Right lobe of liver (tissue), 6 donors: Measurements from ENCODE around the gene HS6ST3. TPM values are rescaled to one million over a fixed set of nuclear protein-coding genes. Genes with fewer than 3 reads are reported as not detected.

ENCODE experiments used
- ATAC-seq, 4 donors: fragments of 200-7000 bp; cut with Tn5 transposase; one replicate each; pipeline ENCODE4 v1.9.1; 2020; ENCODE audit warnings: mild to moderate bottlenecking in 4 of 4, moderate library complexity in 4 of 4
- DNase-seq, 3 donors: peaks; one replicate each; pipeline ENCODE4 v3.0.0-alpha.2; 2020
- H3K27ac ChIP-seq, 3 donors: fragments of 200-600 bp; one replicate each; pipeline ENCODE4 v1.8.0; 2022
- H3K27me3 ChIP-seq, 2 donors: fragments of 200-600 bp; one replicate each; pipeline ENCODE4 v1.8.0; 2022
- H3K36me3 ChIP-seq, 4 donors: fragments of 200-600 bp; sonication (generic) in 1 of 4; one replicate each; pipeline versions ENCODE4 v1.5.1 to v1.8.0; 2017 to 2022; ENCODE audit warnings: control low read depth in 1 of 4
- H3K4me1 ChIP-seq, 4 donors: fragments of 200-600 bp; sonication (generic) in 1 of 4; one replicate each; pipeline versions ENCODE4 v1.5.1 to v1.8.0; 2017 to 2022; ENCODE audit warnings: control low read depth in 1 of 4
- H3K4me3 ChIP-seq, 3 donors: fragments of 200-600 bp; one replicate each; pipeline ENCODE4 v1.8.0; 2022
- H3K9me3 ChIP-seq, 4 donors: fragments of 200-600 bp; sonication (generic) in 1 of 4; one replicate each; pipeline versions ENCODE4 v1.5.1 to v1.8.0; 2017 to 2022; ENCODE audit warnings: control low read depth in 1 of 4
- POLR2A ChIP-seq: fragments of 450-650 bp; IDR thresholded peaks from one replicate; pipeline ENCODE4 v1.6.1; 2017; ENCODE audit warnings: antibody characterized with exemption, mild to moderate bottlenecking
- WGBS: methylation state at CpG from one replicate; pipeline ENCODE4 v1.1.6; 2018; ENCODE audit warnings: low coverage, low lambda C conversion rate; ENCODE audit not compliant: insufficient coverage; ENCODE audit errors: missing lambda C conversion rate; 5-methylcytosine and 5-hydroxymethylcytosine counted together
- intact Hi-C, 2 donors: fragments of 100-400 bp; cut with DNase I; formaldehyde crosslinking; loops; one replicate each; pipeline versions ENCODE4 v1.11.2 to v1.14.1; 2022
- total RNA-seq, 6 experiments: library from RNA; depleted of rRNA in 2 of 6; stranded (reverse); fragments of >200 nt in 2 of 6; fragmentation: NEBNext Ultra II Directional in 3 of 6; extraction: Animal tissue kit (Norgen Biotek cat#: 25700) in 3 of 6; gene quantifications; one replicate each; pipeline versions ENCODE4 v1.1.0 to v1.2.4, GENCODE V29; 2016 to 2023
- TF ChIP-seq, protein P1 (sequence below), 4 donors: fragments of 200-600 bp in 3 of 4; fragments of 450-650 bp in 1 of 4; IDR thresholded peaks; one replicate each; pipeline versions ENCODE4 v1.5.1 to v1.8.0; 2016 to 2022; ENCODE audit warnings: antibody characterized with exemption in 4 of 4, mild to moderate bottlenecking in 2 of 4
- donor health status: DM: no; HTN: yes; CAD: no.
- donor health status: DM: no; HTN: no; CAD: no.
- donor health status: DM: no; HTN: no; CAD: no.
- donor health status: DM: no; HTN: yes; CAD: no.
- donor health status: DM: no; HTN: yes; CAD: no.

The HS6ST3 gene
- total RNA-seq, 6 experiments from 2014 or later, result not detected

DNA sequence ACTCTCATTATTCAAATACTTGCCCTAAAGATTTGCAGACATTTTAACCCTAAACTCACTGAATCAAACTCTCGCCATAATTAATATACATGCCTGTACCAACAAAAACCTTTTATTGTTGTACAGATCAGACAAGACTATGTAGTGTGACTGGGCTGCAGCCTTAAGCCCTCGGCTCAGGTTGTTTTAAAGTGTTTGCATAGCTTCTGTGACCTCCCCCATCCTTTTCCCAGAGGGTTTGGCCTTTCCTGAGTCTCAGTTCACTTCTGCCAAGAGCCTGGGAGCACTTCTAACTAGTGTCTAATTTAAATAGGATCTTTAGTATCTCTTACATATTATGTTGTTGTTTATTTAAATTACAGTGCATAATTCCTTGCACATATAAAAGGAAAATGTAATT lies 158.2 kb downstream of the HS6ST3 start:
- 64% methylated on average over 2 of the region's 2 CpGs for WGBS

DNA sequence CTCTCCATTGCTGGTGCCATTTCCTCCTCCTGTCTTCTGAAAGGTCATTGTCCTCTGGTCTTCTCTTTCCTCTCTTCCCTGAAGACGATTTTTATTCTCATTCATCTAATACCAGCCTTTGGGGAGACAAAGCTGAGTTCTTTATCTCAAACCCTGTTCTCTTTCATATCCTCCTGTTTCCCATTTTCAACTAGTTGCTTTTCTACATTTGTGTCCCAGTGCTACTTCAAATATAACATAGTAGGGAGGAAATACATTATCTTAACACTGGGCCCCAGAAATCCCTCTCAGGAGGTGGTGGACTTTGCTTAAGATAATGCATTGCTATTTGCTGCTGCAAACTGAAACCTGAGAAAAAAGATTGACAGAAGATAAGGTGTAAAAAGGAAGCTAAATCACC lies 159.1 kb downstream of the HS6ST3 start:
- DNase-seq, result no peak
- Histone ChIP-seq H3K4me3 (no peak overlapping the region), H3K36me3 (no peaks in the 10 kb centered on the region), H3K27ac (no peak overlapping the region), H3K9me3 (no peaks in the 10 kb centered on the region), H3K4me1 (no peaks in the 10 kb centered on the region), H3K27me3 (no peaks in the 10 kb centered on the region)
- TF ChIP-seq POLR2A, result no peak
- TF ChIP-seq, protein P1, sequence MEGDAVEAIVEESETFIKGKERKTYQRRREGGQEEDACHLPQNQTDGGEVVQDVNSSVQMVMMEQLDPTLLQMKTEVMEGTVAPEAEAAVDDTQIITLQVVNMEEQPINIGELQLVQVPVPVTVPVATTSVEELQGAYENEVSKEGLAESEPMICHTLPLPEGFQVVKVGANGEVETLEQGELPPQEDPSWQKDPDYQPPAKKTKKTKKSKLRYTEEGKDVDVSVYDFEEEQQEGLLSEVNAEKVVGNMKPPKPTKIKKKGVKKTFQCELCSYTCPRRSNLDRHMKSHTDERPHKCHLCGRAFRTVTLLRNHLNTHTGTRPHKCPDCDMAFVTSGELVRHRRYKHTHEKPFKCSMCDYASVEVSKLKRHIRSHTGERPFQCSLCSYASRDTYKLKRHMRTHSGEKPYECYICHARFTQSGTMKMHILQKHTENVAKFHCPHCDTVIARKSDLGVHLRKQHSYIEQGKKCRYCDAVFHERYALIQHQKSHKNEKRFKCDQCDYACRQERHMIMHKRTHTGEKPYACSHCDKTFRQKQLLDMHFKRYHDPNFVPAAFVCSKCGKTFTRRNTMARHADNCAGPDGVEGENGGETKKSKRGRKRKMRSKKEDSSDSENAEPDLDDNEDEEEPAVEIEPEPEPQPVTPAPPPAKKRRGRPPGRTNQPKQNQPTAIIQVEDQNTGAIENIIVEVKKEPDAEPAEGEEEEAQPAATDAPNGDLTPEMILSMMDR (IDR thresholded peaks at IDR 0.05), result no peak
- intact Hi-C loops, result no loop called here
- no peak for ATAC-seq
- 23% methylated on average over 1 of the region's 1 CpG for WGBS

More for the DNA sequence above, 158.2 kb downstream of the HS6ST3 start:
- TF ChIP-seq POLR2A, result no peak
- TF ChIP-seq, protein P1 (IDR thresholded peaks at IDR 0.05), result no peak
- Histone ChIP-seq H3K4me3 (no peak overlapping the region), H3K27ac (no peak overlapping the region), H3K4me1 (no peaks in the 10 kb centered on the region), H3K36me3 (no peaks in the 10 kb centered on the region), H3K9me3 (no peaks in the 10 kb centered on the region), H3K27me3 (no peaks in the 10 kb centered on the region)
- ATAC-seq, result no peak
- intact Hi-C loops, result no loop called here
- no peak for DNase-seq

DNA sequence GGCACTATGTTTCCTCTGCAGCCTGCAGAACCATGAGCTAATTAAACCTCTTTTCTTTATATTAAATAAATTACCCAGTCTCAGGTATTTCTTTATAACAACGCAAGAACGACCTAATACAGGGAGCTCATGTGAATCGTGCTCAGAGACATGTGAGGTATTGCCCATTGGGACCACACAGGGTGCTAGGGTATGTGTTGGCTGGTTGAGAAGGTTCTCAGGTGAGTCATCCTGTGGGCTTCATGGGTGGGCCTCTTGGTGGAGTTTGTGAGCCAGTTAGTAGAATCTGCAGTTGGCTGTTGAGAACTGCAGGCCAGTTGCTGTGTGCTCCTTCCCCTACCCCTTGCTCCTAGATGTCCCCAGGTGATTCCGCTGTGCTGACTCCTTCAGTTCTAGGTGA lies 163.0 kb downstream of the HS6ST3 start:
- Histone ChIP-seq H3K4me1 (no peaks in the 10 kb centered on the region), H3K9me3 (no peaks in the 10 kb centered on the region), H3K36me3 (no peaks in the 10 kb centered on the region), H3K27me3 (no peaks in the 10 kb centered on the region), H3K27ac (no peak overlapping the region), H3K4me3 (no peak overlapping the region)
- 66% methylated on average over 3 of the region's 4 CpGs for WGBS
- no peak for DNase-seq
- intact Hi-C loops, result no loop called here
- ATAC-seq, result no peak
- TF ChIP-seq POLR2A, result no peak
- TF ChIP-seq, protein P1 (IDR thresholded peaks at IDR 0.05), result no peak

DNA sequence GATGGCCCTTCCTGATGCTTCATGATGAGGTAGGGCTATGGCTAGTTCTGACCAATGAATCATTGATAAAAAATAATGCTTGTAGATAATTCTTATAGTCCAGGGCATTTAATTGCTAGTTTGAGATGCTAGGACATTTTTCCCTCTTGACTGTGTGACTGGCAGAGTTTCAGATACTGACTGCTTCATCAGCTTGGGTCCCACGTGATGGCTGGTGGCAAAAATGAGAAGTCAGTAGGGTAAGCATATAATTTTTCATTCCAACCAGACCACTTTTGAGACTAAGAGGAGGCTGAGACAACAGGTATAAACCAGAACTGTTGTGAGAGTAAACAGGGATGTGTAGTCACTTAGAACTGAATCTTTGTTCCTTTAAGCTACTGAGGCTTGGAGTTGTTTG lies 183.3 kb downstream of the HS6ST3 start:
- ATAC-seq (no peak), DNase-seq (no peak)
- H3K27me3 ChIP-seq, result no peaks in the 10 kb centered on the region
- no peak overlapping the region for H3K27ac ChIP-seq
- WGBS, result 17% methylated on average over 1 of the region's 1 CpG
- H3K36me3 ChIP-seq, result no peaks in the 10 kb centered on the region
- no peak overlapping the region for H3K4me3 ChIP-seq
- TF ChIP-seq, protein P1 (IDR thresholded peaks at IDR 0.05), result no peak
- TF ChIP-seq POLR2A, result no peak
- no peaks in the 10 kb centered on the region for H3K4me1 ChIP-seq
- no peaks in the 10 kb centered on the region for H3K9me3 ChIP-seq
- intact Hi-C loops, result no loop called here

DNA sequence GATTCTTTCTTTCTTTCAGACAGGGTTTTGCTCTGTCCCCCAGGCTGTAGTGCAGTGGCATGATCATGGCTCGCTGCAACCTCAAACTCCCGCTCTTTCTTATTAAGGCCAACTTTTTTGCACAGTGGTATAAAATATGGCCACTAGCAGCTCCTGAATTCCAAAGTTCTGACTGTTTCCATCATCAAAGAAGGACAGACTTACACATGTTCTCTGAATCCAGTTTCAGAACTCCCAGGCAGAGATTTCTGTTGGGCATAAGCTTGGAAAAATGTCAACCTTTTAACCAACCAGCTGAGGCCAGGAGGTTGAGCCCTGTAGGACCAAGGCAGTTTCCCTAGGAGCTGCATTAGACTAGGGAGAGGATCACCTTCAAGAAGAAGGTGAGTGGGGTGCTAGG lies 184.1 kb downstream of the HS6ST3 start:
- no peak for TF ChIP-seq POLR2A
- TF ChIP-seq, protein P1 (IDR thresholded peaks at IDR 0.05), result no peak
- H3K4me1 ChIP-seq, result no peaks in the 10 kb centered on the region
- no peak overlapping the region for H3K27ac ChIP-seq
- no peaks in the 10 kb centered on the region for H3K27me3 ChIP-seq
- no peaks in the 10 kb centered on the region for H3K9me3 ChIP-seq
- DNase-seq (no peak), ATAC-seq (no peak)
- intact Hi-C loops, result no loop called here
- 100% methylated on average over 2 of the region's 2 CpGs for WGBS
- H3K4me3 ChIP-seq, result no peak overlapping the region
- H3K36me3 ChIP-seq, result no peaks in the 10 kb centered on the region
